GM19452 (cell line): Measurements from ENCODE around the gene MECP2.
A peak's percentile ranks its signal among the peaks of the same experiment; 100 is the strongest.
"Not testable (repeated sequence)": the region's sequence is repeated elsewhere in the genome, so short reads cannot be mapped to it uniquely, and the experiment has no call there.

Experiments used
- ATAC-seq: cut with Tn5 transposase; IDR thresholded peaks from one replicate; pipeline ENCODE4 v1.9.1; 2021; ENCODE audit not compliant: unreplicated experiment

MECP2 gene

GRCh38 chrX:154097589-154098541 lies at the start of gene MECP2:
Gene MECP2 (minus strand): TSS chrX:154097717.
- ATAC-seq, result peak; percentile 92

DNA sequence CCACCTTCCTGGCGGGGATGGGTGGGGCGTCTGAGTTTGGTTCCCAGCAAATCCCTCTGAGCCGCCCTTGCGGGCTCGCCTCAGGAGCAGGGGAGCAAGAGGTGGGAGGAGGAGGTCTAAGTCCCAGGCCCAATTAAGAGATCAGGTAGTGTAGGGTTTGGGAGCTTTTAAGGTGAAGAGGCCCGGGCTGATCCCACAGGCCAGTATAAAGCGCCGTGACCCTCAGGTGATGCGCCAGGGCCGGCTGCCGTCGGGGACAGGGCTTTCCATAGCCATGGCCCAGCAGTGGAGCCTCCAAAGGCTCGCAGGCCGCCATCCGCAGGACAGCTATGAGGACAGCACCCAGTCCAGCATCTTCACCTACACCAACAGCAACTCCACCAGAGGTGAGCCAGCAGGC lies 46.5 kb upstream of the MECP2 start, which contains the start of gene OPN1LW:
TSS of gene OPN1LW (plus strand) at position 234 of the 400 bp plus-strand sequence. CDS start at position 275, 41 bp downstream.
- ATAC-seq, result not testable (repeated sequence)

DNA sequence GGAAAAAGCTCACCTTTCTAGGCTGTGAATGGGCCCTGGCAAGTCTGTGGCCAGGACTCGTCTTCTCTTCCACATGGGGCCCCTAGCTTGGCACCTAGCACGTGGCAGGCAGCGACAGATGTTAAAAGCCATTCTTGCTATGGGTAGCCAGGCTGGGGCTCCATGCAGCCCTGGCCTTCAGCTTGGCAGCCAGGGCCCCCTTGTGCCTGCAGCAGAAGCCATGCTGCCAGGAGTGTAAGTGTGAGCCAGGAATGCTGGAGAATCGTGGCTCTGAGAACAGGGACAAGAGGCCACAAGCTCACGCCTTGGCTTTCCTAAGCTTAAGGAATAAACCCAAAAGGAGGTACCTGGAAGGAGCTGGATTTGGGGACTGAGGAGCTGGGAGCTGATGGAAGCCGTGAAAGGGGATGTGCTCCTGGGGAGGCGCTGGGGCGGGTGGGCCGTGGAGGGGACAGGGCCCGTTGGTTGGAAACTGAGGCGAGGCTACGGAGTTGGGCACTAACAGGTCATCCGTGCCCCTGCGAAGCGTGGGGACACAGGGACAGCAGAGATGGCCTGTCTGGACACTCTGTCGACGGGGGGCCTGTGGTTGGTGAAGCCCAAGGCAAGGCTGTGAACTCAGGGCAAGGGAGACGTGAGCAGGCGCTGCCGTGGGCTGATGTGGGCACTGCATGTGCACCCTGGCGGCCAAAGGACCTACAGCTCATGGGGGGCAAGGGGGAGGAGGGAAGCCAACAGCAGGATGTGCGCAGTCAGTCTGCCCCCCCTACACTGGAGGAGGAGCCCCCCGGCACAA lies 45.6 kb upstream of the MECP2 start:
- no peak for ATAC-seq

DNA sequence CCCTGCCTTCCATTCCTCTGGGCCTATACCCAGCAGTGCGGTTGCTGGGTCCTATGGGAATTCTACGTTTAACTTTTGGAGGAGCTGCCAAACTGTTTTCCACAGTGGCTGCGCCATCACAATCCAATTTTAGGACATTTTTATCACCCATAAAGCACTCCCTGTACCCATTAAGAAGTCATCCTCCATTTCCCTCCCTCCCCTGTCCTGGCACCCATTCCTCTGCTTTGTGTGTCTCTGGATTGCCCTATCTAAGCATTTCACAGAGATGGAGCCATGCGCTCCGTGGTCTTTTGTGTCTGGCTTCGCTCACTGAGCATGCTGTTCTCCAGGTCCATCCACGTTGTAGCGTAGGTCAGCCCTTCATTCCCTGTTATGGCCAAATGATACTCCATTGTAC lies 44.9 kb upstream of the MECP2 start:
- ATAC-seq, result no peak

DNA sequence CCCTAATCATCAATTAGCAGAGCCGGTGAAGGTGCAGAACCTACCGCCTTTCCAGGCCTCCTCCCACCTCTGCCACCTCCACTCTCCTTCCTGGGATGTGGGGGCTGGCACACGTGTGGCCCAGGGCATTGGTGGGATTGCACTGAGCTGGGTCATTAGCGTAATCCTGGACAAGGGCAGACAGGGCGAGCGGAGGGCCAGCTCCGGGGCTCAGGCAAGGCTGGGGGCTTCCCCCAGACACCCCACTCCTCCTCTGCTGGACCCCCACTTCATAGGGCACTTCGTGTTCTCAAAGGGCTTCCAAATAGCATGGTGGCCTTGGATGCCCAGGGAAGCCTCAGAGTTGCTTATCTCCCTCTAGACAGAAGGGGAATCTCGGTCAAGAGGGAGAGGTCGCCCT lies 43.2 kb upstream of the MECP2 start:
- ATAC-seq, result no peak

- ATAC-seq, result no peak
These were observed 42.7 kb upstream of the MECP2 start for GRCh38 chrX:154140206-154140605.

DNA sequence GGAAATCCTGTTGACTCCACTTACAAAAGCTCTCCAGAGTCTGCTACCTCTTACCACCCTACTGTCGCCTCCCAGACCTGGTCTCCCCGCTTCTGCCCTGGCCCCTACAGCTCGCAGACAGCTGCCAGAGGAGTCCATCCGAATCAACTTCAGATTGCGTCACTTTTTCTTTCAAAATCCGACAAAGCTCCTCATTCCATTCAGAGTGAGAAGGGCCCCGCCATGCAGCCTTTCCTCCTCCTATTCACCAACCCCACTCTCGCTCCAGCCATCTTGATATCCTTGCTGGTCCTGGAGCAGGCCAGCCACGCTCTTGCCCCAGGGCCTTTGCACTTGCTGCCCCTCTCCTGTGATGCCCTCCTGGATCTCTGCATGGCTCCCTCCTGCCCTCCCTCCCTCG lies 41.3 kb upstream of the MECP2 start:
- no peak for ATAC-seq

- no peak for ATAC-seq
These were observed 39.2 kb upstream of the MECP2 start for GRCh38 chrX:154136627-154137161.

DNA sequence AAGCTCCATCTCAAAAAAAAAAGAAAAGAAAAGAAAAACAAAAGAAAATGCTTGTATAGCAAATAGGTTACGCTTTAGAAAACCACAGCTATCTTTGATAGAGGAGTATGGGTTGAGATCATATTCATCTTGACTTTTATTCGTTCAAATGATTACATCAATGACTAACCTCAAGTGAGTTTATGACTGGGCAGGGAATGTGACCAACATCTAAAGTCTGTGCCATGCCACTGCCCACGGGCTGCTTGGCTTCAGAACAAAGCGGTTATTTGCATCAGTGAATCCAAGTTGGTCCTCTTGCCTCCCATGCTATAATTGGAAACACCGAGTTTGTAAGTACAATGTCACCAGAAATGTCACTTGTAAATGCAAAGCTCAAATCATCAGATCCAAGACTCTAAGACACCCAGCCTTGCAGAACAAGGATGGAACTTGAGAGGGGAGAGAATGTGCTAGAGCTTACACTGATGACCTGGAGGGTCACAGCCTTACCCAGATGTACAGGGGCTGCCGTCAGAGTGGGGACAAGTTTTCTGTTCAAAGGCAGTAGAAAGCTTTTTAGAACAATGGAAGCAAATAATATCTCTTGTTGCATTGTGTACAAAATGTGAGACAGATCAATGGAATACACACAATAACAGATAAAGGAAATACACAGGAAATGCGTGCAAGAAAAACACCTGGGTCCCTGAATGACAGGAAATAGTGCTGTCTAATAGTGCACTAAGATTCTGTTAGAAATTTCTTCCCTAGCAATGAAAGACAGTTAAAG lies 38.1 kb upstream of the MECP2 start:
- no peak for ATAC-seq

GRCh38 chrX:154132366-154132765 lies 34.8 kb upstream of the MECP2 start:
- no peak for ATAC-seq

DNA sequence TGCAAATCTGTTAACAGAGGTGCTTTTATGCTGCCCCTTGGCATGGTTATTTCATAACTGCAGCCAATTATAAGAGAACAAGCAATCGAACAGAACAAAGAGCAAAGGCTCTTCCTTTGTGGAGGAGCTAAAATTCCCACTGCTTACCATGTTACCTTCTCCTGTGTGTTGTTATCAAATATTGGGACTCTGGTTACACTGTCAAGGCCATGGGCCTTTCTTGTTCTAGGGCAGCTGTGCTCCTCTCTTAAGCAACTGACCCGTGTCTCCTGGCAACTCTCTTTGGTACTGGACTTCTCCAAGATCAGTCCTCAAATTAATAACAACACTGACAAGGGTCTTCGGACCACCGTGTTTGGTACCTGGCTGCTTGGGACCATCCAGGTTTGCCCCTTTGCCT lies 34.4 kb upstream of the MECP2 start:
- no peak for ATAC-seq

- no peak for ATAC-seq
These were observed 28.6 kb upstream of the MECP2 start for GRCh38 chrX:154126101-154126500.

- ATAC-seq, result no peak
These were observed 28.0 kb upstream of the MECP2 start for GRCh38 chrX:154125391-154126040.

- no peak for ATAC-seq
These were observed 26.0 kb upstream of the MECP2 start for GRCh38 chrX:154123241-154124219.

- ATAC-seq, result no peak
These were observed 24.4 kb upstream of the MECP2 start for GRCh38 chrX:154121961-154122360.

- ATAC-seq, result no peak
These were observed 23.7 kb upstream of the MECP2 start for GRCh38 chrX:154121207-154121606.

- ATAC-seq, result no peak
These were observed 23.1 kb upstream of the MECP2 start for GRCh38 chrX:154120567-154120966.

DNA sequence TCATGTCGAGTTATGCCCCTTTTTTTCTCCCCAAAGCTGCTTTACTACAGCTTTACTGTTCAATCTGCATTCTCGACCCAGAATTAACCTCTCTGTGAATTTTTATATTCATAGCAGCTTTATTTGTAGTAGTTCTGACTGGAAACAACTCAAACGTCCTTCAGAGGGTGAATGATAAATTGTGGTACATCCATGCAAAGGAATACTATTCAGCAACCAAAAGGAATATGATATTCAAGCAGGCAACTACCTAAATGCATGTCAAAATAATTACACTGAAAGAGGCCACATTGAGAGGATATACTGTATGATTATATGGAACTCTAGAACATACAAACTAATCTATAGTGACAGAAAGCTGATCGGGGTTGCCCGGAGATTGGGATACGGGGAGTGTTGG lies 20.0 kb upstream of the MECP2 start:
- ATAC-seq, result no peak
